PFSK-1 (cell line): Measurements from ENCODE around the gene FAM170B.

ENCODE experiments used
- POLR2AphosphoS5 ChIP-seq: IDR thresholded peaks from 2 replicates; pipeline ENCODE4 v1.6.1; 2012; ENCODE audit warnings: low read depth, mild to moderate bottlenecking, control low read depth, low read length, moderate library complexity
- REST ChIP-seq, 2 experiments: IDR thresholded peaks; 2 replicates each; pipeline versions ENCODE4 v1.6.1 to v1.8.0; 2011 to 2012; ENCODE audit warnings: low read depth in 2 of 2, low read length in 2 of 2, control low read depth in 1 of 2, inconsistent platforms in 1 of 2, mild to moderate bottlenecking in 1 of 2, moderate library complexity in 1 of 2; ENCODE audit not compliant: insufficient read depth in 1 of 2

GRCh38 chr10:49094646-49095045, 39.2 kb downstream of the FAM170B start:
- TF ChIP-seq POLR2AphosphoS5: no peak
- no peak for TF ChIP-seq REST (IDR thresholded peaks at IDR 0.05; ENCODE audit: insufficient read depth in 1 of 2, low read depth in 2 of 2, low read length in 2 of 2)
